ENCODE data around the gene DLST. TPM values are rescaled to one million over a fixed set of nuclear protein-coding genes. Genes with fewer than 3 reads are reported as not detected.

DLST gene
- total RNA-seq, result 100 to 1,000 TPM in 1 of 4 donors, 10 to 100 TPM in 3; 79.1 to 190 (median 97.2) TPM

GRCh38 chr14:74881431-74882102 lies at the start of gene DLST:
TSS of gene DLST (plus strand) at chr14:74881916. CDS start at chr14:74881954, 38 bp downstream.
- no peaks in the 10 kb centered on the region for H3K9me3 ChIP-seq
- H3K36me3 ChIP-seq, result no peaks in the 10 kb centered on the region
- DNase-seq (ENCODE audit: low spot score in 2 of 2), result peak; percentile 91 to 95
- H3K27me3 ChIP-seq, result no peaks in the 10 kb centered on the region
- H3K4me3 ChIP-seq, result peak within 1 kb of the TSS; percentile 93
- TF ChIP-seq CTCF (IDR thresholded peaks at IDR 0.05), result no peak
- peak; percentile 80 to 94 (median 90) for TF ChIP-seq POLR2AphosphoS5 (IDR thresholded peaks at IDR 0.05)
- no peak for TF ChIP-seq EP300 (IDR thresholded peaks at IDR 0.05)
- peak; percentile 42 to 94 for TF ChIP-seq POLR2A (IDR thresholded peaks at IDR 0.05)
- H3K4me1 ChIP-seq, result peaks cover 48% of the 10 kb centered on the region
- 0% methylated on average over 8 of the region's 53 CpGs for WGBS
- peak within 1 kb of the TSS; percentile 97 for H3K27ac ChIP-seq

- 96% methylated on average over 4 of the region's 4 CpGs for whole genome bisulfite sequencing
- H3K36me3 ChIP-seq, result peaks cover 52% of the 10 kb centered on the region
- no peaks in the 10 kb centered on the region for H3K27me3 ChIP-seq
- H3K4me3 ChIP-seq, result no peak overlapping the region
- TF ChIP-seq EP300 (IDR thresholded peaks at IDR 0.05), result no peak
- no peak for TF ChIP-seq POLR2AphosphoS5 (IDR thresholded peaks at IDR 0.05)
- no peak for TF ChIP-seq POLR2A (IDR thresholded peaks at IDR 0.05)
- no peak for TF ChIP-seq CTCF (IDR thresholded peaks at IDR 0.05)
- no peak for DNase-seq (ENCODE audit: low spot score in 2 of 2)
- no peak overlapping the region for H3K27ac ChIP-seq
- H3K9me3 ChIP-seq, result no peaks in the 10 kb centered on the region
- no peaks in the 10 kb centered on the region for H3K4me1 ChIP-seq
Measured at GRCh38 chr14:74832849-74833248, 48.9 kb upstream of the DLST start.

GRCh38 chr14:74834692-74835392 lies 46.9 kb upstream of the DLST start:
- no peaks in the 10 kb centered on the region for H3K9me3 ChIP-seq
- H3K27ac ChIP-seq, result no peak overlapping the region
- H3K4me3 ChIP-seq, result no peak overlapping the region
- H3K36me3 ChIP-seq, result peaks cover 41% of the 10 kb centered on the region
- 92% methylated on average over 5 of the region's 5 CpGs for WGBS
- no peak for TF ChIP-seq CTCF (IDR thresholded peaks at IDR 0.05)
- TF ChIP-seq POLR2A (IDR thresholded peaks at IDR 0.05), result no peak
- TF ChIP-seq POLR2AphosphoS5 (IDR thresholded peaks at IDR 0.05), result no peak
- TF ChIP-seq EP300 (IDR thresholded peaks at IDR 0.05), result no peak
- no peaks in the 10 kb centered on the region for H3K27me3 ChIP-seq
- H3K4me1 ChIP-seq, result no peaks in the 10 kb centered on the region
- DNase-seq (ENCODE audit: low spot score in 2 of 2), result no peak

GRCh38 chr14:74835645-74836250 lies 46.0 kb upstream of the DLST start:
- WGBS, result 87% methylated on average over 7 of the region's 7 CpGs
- no peak overlapping the region for H3K27ac ChIP-seq
- no peaks in the 10 kb centered on the region for H3K4me1 ChIP-seq

More at GRCh38 chr14:74835645-74836250, 46.0 kb upstream of the DLST start:
- H3K4me3 ChIP-seq, result no peak overlapping the region
- TF ChIP-seq POLR2AphosphoS5 (IDR thresholded peaks at IDR 0.05), result no peak
- TF ChIP-seq EP300 (IDR thresholded peaks at IDR 0.05), result no peak
- no peak for TF ChIP-seq POLR2A (IDR thresholded peaks at IDR 0.05)
- no peak for TF ChIP-seq CTCF (IDR thresholded peaks at IDR 0.05)
- DNase-seq (ENCODE audit: low spot score in 2 of 2), result no peak
- H3K9me3 ChIP-seq, result no peaks in the 10 kb centered on the region
- H3K36me3 ChIP-seq, result peaks cover 37% of the 10 kb centered on the region
- H3K27me3 ChIP-seq, result no peaks in the 10 kb centered on the region

Measured in suprapubic skin (tissue), 4 donors.